ENCODE results near the gene KCNF1. TPM values are rescaled to one million over a fixed set of nuclear protein-coding genes. Genes with fewer than 3 reads are reported as not detected.

Gene KCNF1
- total RNA-seq, 1 experiment from 2014 or later: 1.2 TPM

DNA sequence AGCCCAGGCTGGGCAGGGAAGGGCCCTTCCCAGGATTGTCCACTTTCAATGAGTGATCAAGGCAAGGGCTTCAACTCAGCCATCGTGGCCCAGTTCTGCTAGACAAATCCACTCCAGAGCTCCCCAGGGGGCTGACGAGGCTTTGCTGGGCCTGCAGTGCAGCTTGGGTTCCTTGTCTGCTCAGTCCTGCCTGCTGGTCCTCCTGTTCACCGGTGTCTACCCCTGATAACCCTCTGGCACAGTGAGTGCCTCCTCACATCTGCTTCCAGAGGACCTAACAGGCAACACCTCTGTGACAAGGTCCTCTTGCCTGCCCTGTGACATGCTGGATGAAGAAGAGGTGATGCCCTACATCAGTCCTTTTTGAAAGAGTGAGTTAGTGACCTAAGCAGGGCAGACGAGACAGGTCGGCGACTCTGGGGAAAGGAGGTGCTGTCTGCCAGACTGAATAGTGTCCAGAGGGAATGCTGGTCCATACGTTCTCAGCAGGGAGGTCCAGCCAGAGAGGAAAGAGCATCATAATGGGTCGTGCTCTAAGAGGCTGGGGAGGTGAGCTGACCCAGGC, 20.9 kb upstream of the KCNF1 start (continued):
- TF ChIP-seq, protein P1, sequence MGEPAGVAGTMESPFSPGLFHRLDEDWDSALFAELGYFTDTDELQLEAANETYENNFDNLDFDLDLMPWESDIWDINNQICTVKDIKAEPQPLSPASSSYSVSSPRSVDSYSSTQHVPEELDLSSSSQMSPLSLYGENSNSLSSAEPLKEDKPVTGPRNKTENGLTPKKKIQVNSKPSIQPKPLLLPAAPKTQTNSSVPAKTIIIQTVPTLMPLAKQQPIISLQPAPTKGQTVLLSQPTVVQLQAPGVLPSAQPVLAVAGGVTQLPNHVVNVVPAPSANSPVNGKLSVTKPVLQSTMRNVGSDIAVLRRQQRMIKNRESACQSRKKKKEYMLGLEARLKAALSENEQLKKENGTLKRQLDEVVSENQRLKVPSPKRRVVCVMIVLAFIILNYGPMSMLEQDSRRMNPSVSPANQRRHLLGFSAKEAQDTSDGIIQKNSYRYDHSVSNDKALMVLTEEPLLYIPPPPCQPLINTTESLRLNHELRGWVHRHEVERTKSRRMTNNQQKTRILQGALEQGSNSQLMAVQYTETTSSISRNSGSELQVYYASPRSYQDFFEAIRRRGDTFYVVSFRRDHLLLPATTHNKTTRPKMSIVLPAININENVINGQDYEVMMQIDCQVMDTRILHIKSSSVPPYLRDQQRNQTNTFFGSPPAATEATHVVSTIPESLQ (CRISPR knock-in tag; IDR thresholded peaks at IDR 0.05): no peak
- no peak for TF ChIP-seq ZBTB21 (CRISPR knock-in tag; IDR thresholded peaks at IDR 0.05; ENCODE audit: borderline replicate concordance)
- TF ChIP-seq, protein P2, sequence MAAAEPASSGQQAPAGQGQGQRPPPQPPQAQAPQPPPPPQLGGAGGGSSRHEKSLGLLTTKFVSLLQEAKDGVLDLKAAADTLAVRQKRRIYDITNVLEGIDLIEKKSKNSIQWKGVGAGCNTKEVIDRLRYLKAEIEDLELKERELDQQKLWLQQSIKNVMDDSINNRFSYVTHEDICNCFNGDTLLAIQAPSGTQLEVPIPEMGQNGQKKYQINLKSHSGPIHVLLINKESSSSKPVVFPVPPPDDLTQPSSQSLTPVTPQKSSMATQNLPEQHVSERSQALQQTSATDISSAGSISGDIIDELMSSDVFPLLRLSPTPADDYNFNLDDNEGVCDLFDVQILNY (CRISPR knock-in tag; IDR thresholded peaks at IDR 0.05): no peak
- no peak for TF ChIP-seq ZNF423 (CRISPR knock-in tag; IDR thresholded peaks at IDR 0.05)
- no peak for TF ChIP-seq ZNF317 (CRISPR knock-in tag; IDR thresholded peaks at IDR 0.05; ENCODE audit: borderline replicate concordance, low read depth)
- no peak for TF ChIP-seq ZNF219 (CRISPR knock-in tag; IDR thresholded peaks at IDR 0.05; ENCODE audit: borderline replicate concordance)
- no peak for TF ChIP-seq SP1 (CRISPR knock-in tag; conservative IDR thresholded peaks at IDR 0.05)
- TF ChIP-seq ETV6 (CRISPR knock-in tag; IDR thresholded peaks at IDR 0.05): no peak

DNA sequence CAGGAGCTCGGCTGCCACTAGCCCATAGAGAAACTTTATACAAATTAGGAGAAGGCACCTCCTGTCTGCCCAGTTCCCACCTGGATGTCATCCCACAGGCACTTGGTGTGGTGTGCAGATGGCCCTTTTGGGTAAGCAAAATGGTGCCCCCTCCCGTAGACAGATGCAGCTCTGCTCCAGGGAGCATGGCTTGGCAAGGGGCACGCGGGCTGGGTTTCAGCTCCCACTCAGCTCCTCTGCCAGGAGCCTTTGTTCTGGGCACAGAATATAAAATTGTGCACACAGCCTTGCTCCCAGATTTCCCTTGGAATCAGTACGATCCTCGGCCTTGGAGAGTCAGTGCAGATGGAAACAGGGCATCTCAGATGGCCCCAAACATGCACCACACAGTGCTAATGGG, 20.3 kb upstream of the KCNF1 start:
- CTCF ChIA-PET: no interaction called here

More for the DNA sequence above, 20.3 kb upstream of the KCNF1 start:
- POLR2A ChIA-PET: no interaction called here
- H3K4me1 Mint-ChIP-seq: peaks cover 10% of the 10 kb centered on the region; the same call in 1 of the 2 replicates
- DNase-seq (ENCODE audit: low spot score) (no peak), ATAC-seq (no peak)
- no peaks in the 10 kb centered on the region; the same call in 1 of the 2 replicates for H3K9me3 Mint-ChIP-seq
- TF ChIP-seq ETV6 (CRISPR knock-in tag; IDR thresholded peaks at IDR 0.05): no peak
- TF ChIP-seq, protein P3, sequence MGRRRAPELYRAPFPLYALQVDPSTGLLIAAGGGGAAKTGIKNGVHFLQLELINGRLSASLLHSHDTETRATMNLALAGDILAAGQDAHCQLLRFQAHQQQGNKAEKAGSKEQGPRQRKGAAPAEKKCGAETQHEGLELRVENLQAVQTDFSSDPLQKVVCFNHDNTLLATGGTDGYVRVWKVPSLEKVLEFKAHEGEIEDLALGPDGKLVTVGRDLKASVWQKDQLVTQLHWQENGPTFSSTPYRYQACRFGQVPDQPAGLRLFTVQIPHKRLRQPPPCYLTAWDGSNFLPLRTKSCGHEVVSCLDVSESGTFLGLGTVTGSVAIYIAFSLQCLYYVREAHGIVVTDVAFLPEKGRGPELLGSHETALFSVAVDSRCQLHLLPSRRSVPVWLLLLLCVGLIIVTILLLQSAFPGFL (CRISPR knock-in tag; IDR thresholded peaks at IDR 0.05; ENCODE audit: borderline replicate concordance): no peak
- no peak for TF ChIP-seq ESRRA (CRISPR knock-in tag; IDR thresholded peaks at IDR 0.05; ENCODE audit: borderline replicate concordance)
- TF ChIP-seq, protein P4, sequence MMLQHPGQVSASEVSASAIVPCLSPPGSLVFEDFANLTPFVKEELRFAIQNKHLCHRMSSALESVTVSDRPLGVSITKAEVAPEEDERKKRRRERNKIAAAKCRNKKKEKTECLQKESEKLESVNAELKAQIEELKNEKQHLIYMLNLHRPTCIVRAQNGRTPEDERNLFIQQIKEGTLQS (CRISPR knock-in tag; conservative IDR thresholded peaks at IDR 0.05): no peak
- TF ChIP-seq, protein P5, sequence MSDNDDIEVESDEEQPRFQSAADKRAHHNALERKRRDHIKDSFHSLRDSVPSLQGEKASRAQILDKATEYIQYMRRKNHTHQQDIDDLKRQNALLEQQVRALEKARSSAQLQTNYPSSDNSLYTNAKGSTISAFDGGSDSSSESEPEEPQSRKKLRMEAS (CRISPR knock-in tag; IDR thresholded peaks at IDR 0.05): no peak
- TF ChIP-seq, protein P6, sequence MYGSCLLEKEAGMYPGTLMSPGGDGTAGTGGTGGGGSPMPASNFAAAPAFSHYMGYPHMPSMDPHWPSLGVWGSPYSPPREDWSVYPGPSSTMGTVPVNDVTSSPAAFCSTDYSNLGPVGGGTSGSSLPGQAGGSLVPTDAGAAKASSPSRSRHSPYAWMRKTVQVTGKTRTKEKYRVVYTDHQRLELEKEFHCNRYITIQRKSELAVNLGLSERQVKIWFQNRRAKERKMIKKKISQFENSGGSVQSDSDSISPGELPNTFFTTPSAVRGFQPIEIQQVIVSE (CRISPR knock-in tag; IDR thresholded peaks at IDR 0.05; ENCODE audit: borderline replicate concordance): no peak
- TF ChIP-seq SP1 (CRISPR knock-in tag; conservative IDR thresholded peaks at IDR 0.05): no peak
- TF ChIP-seq ZNF121 (CRISPR knock-in tag; IDR thresholded peaks at IDR 0.05): no peak
- TF ChIP-seq, protein P7, sequence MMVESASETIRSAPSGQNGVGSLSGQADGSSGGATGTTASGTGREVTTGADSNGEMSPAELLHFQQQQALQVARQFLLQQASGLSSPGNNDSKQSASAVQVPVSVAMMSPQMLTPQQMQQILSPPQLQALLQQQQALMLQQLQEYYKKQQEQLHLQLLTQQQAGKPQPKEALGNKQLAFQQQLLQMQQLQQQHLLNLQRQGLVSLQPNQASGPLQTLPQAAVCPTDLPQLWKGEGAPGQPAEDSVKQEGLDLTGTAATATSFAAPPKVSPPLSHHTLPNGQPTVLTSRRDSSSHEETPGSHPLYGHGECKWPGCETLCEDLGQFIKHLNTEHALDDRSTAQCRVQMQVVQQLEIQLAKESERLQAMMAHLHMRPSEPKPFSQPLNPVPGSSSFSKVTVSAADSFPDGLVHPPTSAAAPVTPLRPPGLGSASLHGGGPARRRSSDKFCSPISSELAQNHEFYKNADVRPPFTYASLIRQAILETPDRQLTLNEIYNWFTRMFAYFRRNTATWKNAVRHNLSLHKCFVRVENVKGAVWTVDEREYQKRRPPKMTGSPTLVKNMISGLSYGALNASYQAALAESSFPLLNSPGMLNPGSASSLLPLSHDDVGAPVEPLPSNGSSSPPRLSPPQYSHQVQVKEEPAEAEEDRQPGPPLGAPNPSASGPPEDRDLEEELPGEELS (CRISPR knock-in tag; IDR thresholded peaks at IDR 0.05): no peak
- TF ChIP-seq NFATC4 (CRISPR knock-in tag; IDR thresholded peaks at IDR 0.05): no peak
- no peak for TF ChIP-seq TCF7 (CRISPR knock-in tag; IDR thresholded peaks at IDR 0.05; ENCODE audit: low read depth)
- TF ChIP-seq MXD4 (CRISPR knock-in tag; IDR thresholded peaks at IDR 0.05; ENCODE audit: borderline replicate concordance): no peak
- no peak for TF ChIP-seq ZNF317 (CRISPR knock-in tag; IDR thresholded peaks at IDR 0.05; ENCODE audit: borderline replicate concordance, low read depth)
- H3K4me3 Mint-ChIP-seq: no peak overlapping the region
- H3K27me3 Mint-ChIP-seq (ENCODE audit: low read depth): no peaks in the 10 kb centered on the region
- H3K27ac Mint-ChIP-seq: no peak overlapping the region
- H3K36me3 Mint-ChIP-seq: no peaks in the 10 kb centered on the region
